ENCODE data around the gene PTPA.

Gene PTPA

DNA sequence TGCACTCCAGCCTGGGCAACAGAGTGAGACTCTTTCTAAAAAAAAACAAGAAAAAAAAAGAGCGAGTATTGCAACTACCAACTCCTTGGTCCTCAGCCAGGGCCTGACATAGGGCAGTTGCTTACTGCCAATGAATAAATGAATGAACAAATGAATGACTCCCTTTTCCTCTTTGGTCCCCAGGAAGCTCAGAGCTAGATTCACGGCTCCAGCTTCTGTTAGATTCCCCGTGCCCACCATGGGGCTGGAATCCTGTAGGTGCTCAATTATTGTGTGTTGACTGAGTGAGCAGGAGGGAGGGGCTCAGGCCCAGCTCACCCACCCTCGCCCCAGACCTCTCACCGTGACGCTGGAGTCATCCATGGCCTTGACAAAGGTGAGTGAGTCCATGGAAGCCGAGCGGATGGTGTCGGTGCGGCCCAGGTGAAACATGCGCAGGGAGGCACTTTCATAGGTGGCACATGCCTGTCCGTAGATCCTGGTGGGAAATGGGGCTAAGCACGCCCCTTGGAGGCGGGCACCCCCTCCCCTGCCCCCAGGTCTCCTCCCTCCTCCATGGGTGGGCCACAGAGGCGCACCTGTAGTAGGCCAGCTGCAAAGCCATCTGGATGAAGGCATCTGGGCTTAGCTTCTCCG, 13.4 kb upstream of the PTPA start:
- TF ChIP-seq POLR2AphosphoS5 (IDR thresholded peaks at IDR 0.05; ENCODE audit: low read depth, low read length) (no peak), SIN3A (IDR thresholded peaks at IDR 0.05; ENCODE audit: borderline replicate concordance, insufficient read depth, low read length) (no peak), TAF1 (IDR thresholded peaks at IDR 0.05; ENCODE audit: borderline replicate concordance, insufficient read depth, low read length) (no peak), FOXP2 (optimal IDR thresholded peaks at IDR 0.05; ENCODE audit: borderline replicate concordance, extremely low read depth, extremely low read length, insufficient read depth) (no peak)
- TF ChIP-seq, protein P1, sequence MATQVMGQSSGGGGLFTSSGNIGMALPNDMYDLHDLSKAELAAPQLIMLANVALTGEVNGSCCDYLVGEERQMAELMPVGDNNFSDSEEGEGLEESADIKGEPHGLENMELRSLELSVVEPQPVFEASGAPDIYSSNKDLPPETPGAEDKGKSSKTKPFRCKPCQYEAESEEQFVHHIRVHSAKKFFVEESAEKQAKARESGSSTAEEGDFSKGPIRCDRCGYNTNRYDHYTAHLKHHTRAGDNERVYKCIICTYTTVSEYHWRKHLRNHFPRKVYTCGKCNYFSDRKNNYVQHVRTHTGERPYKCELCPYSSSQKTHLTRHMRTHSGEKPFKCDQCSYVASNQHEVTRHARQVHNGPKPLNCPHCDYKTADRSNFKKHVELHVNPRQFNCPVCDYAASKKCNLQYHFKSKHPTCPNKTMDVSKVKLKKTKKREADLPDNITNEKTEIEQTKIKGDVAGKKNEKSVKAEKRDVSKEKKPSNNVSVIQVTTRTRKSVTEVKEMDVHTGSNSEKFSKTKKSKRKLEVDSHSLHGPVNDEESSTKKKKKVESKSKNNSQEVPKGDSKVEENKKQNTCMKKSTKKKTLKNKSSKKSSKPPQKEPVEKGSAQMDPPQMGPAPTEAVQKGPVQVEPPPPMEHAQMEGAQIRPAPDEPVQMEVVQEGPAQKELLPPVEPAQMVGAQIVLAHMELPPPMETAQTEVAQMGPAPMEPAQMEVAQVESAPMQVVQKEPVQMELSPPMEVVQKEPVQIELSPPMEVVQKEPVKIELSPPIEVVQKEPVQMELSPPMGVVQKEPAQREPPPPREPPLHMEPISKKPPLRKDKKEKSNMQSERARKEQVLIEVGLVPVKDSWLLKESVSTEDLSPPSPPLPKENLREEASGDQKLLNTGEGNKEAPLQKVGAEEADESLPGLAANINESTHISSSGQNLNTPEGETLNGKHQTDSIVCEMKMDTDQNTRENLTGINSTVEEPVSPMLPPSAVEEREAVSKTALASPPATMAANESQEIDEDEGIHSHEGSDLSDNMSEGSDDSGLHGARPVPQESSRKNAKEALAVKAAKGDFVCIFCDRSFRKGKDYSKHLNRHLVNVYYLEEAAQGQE (IDR thresholded peaks at IDR 0.05; ENCODE audit: insufficient read depth in 1 of 2, low read depth in 2 of 2, low read length in 2 of 2): no peak

DNA sequence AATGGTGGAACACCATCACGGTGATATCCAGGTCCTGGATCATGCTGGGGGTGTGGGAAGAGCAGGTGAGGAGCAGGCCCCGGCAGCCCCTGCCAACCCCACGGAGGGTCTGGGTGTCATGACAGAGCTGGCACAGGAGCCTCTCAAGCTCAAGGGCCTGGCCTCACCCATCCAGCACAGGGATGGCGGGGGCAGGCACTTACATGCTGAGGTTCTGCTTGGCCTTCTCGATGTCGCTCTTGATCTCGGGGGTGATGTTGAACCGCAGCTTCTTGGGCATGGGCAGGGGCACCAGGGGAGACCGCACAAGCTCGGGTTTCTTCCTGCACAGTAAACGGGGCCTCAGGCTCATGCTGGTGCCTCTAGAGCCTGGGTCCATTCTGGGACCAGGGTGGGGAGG, 12.9 kb upstream of the PTPA start:
- TF ChIP-seq SIN3A (IDR thresholded peaks at IDR 0.05; ENCODE audit: borderline replicate concordance, insufficient read depth, low read length) (no peak), FOXP2 (optimal IDR thresholded peaks at IDR 0.05; ENCODE audit: borderline replicate concordance, extremely low read depth, extremely low read length, insufficient read depth) (no peak)
- TF ChIP-seq, protein P1 (IDR thresholded peaks at IDR 0.05; ENCODE audit: insufficient read depth in 1 of 2, low read depth in 2 of 2, low read length in 2 of 2): no peak

DNA sequence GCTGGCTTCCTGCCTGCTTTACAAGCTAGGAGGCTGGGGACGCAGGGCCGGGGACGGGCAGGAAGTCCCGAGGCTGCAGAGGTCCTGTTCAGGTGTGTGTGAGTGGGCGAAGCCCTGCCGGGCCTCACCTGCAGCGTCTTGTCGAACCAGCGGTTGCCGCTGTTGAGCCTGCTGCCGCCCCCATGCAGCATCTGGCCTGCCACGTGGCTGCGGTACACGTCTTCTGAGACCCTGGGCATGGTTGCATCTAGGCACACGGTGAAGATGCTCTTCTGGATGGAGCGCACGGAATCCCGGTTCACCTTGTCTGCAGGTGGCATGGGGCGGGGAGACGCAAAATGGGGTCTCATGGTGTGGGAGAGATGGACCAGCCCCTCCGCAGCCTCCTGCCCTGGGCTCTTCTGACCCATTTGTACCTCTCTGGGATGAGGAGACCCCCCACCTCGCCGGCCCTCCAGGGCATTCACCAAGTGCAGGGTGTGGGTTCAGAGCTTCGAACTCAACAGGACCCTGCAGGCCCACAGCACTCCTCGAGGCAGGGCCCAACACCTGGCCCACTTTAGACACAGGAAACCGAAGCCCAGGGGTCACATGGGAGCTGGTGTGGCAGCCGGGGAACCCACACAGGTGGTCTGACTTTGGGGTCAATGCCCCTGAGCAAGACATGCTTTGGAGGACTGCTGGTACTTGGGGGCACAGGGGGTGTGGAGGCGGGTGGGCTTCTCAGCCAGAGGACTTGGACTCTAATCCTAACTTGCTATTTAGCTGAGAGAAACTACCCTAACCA, 10.6 kb upstream of the PTPA start:
- TF ChIP-seq POLR2AphosphoS5 (IDR thresholded peaks at IDR 0.05; ENCODE audit: low read depth, low read length): no peak
- no peak for TF ChIP-seq SIN3A (IDR thresholded peaks at IDR 0.05; ENCODE audit: borderline replicate concordance, insufficient read depth, low read length)
- TF ChIP-seq, protein P1 (IDR thresholded peaks at IDR 0.05; ENCODE audit: insufficient read depth in 1 of 2, low read depth in 2 of 2, low read length in 2 of 2): no peak
- TF ChIP-seq FOXP2 (optimal IDR thresholded peaks at IDR 0.05; ENCODE audit: borderline replicate concordance, extremely low read depth, extremely low read length, insufficient read depth): no peak
- no peak for TF ChIP-seq TAF1 (IDR thresholded peaks at IDR 0.05; ENCODE audit: borderline replicate concordance, insufficient read depth, low read length)

DNA sequence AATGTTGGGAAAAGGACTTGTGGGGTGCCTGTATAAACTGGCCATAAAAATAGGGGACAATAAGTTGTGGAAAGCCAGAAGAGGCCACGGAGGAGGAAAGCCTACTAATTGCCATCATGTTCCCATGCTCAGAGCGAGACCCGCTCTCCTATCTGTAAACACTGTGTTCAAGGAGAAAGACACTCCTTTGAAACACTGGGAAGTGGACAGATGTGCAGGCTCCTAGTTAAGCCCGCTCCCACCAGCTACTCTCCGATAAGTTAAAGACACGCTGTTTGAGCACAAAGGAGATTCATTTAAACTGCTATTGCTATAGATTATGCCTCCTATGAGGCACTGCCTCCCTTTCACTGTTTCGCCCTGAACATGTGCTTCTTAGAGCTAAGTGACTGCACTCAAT, 9.9 kb upstream of the PTPA start:
- TF ChIP-seq TAF1 (IDR thresholded peaks at IDR 0.05; ENCODE audit: borderline replicate concordance, insufficient read depth, low read length): no peak
- TF ChIP-seq, protein P1 (IDR thresholded peaks at IDR 0.05; ENCODE audit: insufficient read depth in 1 of 2, low read depth in 2 of 2, low read length in 2 of 2): no peak
- TF ChIP-seq FOXP2 (optimal IDR thresholded peaks at IDR 0.05; ENCODE audit: borderline replicate concordance, extremely low read depth, extremely low read length, insufficient read depth): no peak
- no peak for TF ChIP-seq POLR2AphosphoS5 (IDR thresholded peaks at IDR 0.05; ENCODE audit: low read depth, low read length)
- TF ChIP-seq SIN3A (IDR thresholded peaks at IDR 0.05; ENCODE audit: borderline replicate concordance, insufficient read depth, low read length): no peak
